ENCODE measurements around the gene VAC14.
"Not testable (repeated sequence)": the region's sequence is repeated elsewhere in the genome, so short reads cannot be mapped to it uniquely, and the experiment has no call there.

Gene VAC14

GRCh38 chr16:70800781-70801480, at the start of gene VAC14:
Gene VAC14, minus strand, starts transcription at chr16:70801158. Its CDS starts 258 bp downstream, at chr16:70800900.
- Histone ChIP-seq H3K4me1 (ENCODE audit: control insufficient read depth, insufficient read depth, low read length, unreplicated experiment) (peaks cover 27% of the 10 kb centered on the region), H3K36me3 (ENCODE audit: insufficient read depth, low read length) (peaks cover 7% of the 10 kb centered on the region; the same call in 1 of the 2 replicates), H3K27me3 (ENCODE audit: insufficient read depth, low read length) (no peaks in the 10 kb centered on the region), H3K27ac (ENCODE audit: low read depth, low read length) (peak within 1 kb of the TSS; percentile 23; the same call in 1 of the 2 replicates), H2AFZ (ENCODE audit: low read length, unreplicated experiment) (peak within 1 kb of the TSS; percentile 58), H3K79me2 (ENCODE audit: control insufficient read depth, insufficient read depth, low read length, unreplicated experiment) (peaks cover 49% of the 10 kb centered on the region), H3K4me3 (ENCODE audit: low read depth, low read length) (peak within 1 kb of the TSS; percentile 89)

GRCh38 chr16:70823498-70824118, 22.6 kb upstream of the VAC14 start:
- not testable (repeated sequence) for H3K4me3 ChIP-seq (ENCODE audit: low read depth, low read length); H3K4me1 ChIP-seq (ENCODE audit: control insufficient read depth, insufficient read depth, low read length, unreplicated experiment); H2AFZ ChIP-seq (ENCODE audit: low read length, unreplicated experiment); H3K27ac ChIP-seq (ENCODE audit: low read depth, low read length); H3K27me3 ChIP-seq (ENCODE audit: insufficient read depth, low read length); H3K79me2 ChIP-seq (ENCODE audit: control insufficient read depth, insufficient read depth, low read length, unreplicated experiment); H3K36me3 ChIP-seq (ENCODE audit: insufficient read depth, low read length)

- H3K36me3 ChIP-seq (ENCODE audit: insufficient read depth, low read length); H3K27ac ChIP-seq (ENCODE audit: low read depth, low read length); H2AFZ ChIP-seq (ENCODE audit: low read length, unreplicated experiment); H3K4me1 ChIP-seq (ENCODE audit: control insufficient read depth, insufficient read depth, low read length, unreplicated experiment); H3K27me3 ChIP-seq (ENCODE audit: insufficient read depth, low read length); H3K4me3 ChIP-seq (ENCODE audit: low read depth, low read length); H3K79me2 ChIP-seq (ENCODE audit: control insufficient read depth, insufficient read depth, low read length, unreplicated experiment): not testable (repeated sequence)
Measured at GRCh38 chr16:70822734-70823133, 21.8 kb upstream of the VAC14 start.

- not testable (repeated sequence) for H3K27me3 ChIP-seq (ENCODE audit: insufficient read depth, low read length); H3K4me3 ChIP-seq (ENCODE audit: low read depth, low read length); H3K79me2 ChIP-seq (ENCODE audit: control insufficient read depth, insufficient read depth, low read length, unreplicated experiment); H2AFZ ChIP-seq (ENCODE audit: low read length, unreplicated experiment); H3K4me1 ChIP-seq (ENCODE audit: control insufficient read depth, insufficient read depth, low read length, unreplicated experiment); H3K36me3 ChIP-seq (ENCODE audit: insufficient read depth, low read length); H3K27ac ChIP-seq (ENCODE audit: low read depth, low read length)
Measured at GRCh38 chr16:70818088-70818487, 17.1 kb upstream of the VAC14 start.

- no peaks in the 10 kb centered on the region for H3K27me3 ChIP-seq (ENCODE audit: insufficient read depth, low read length)
- H3K4me1 ChIP-seq (ENCODE audit: control insufficient read depth, insufficient read depth, low read length, unreplicated experiment) = peaks cover 21% of the 10 kb centered on the region
- H2AFZ ChIP-seq (ENCODE audit: low read length, unreplicated experiment) = no peak overlapping the region
- H3K79me2 ChIP-seq (ENCODE audit: control insufficient read depth, insufficient read depth, low read length, unreplicated experiment) = no peaks in the 10 kb centered on the region
- no peaks in the 10 kb centered on the region for H3K36me3 ChIP-seq (ENCODE audit: insufficient read depth, low read length)
- no peak overlapping the region for H3K27ac ChIP-seq (ENCODE audit: low read depth, low read length)
- no peak overlapping the region for H3K4me3 ChIP-seq (ENCODE audit: low read depth, low read length)
Measured at GRCh38 chr16:70809392-70810060, 8.6 kb upstream of the VAC14 start.

- H3K27ac ChIP-seq (ENCODE audit: low read depth, low read length) = no peak overlapping the region
Measured at GRCh38 chr16:70808371-70808770, 7.4 kb upstream of the VAC14 start.

GRCh38 chr16:70805787-70806186, 4.8 kb upstream of the VAC14 start:
- Histone ChIP-seq H3K36me3 (ENCODE audit: insufficient read depth, low read length) (no peaks in the 10 kb centered on the region), H3K27ac (ENCODE audit: low read depth, low read length) (peak overlapping the region; percentile 96), H3K4me3 (ENCODE audit: low read depth, low read length) (no peak overlapping the region), H3K27me3 (ENCODE audit: insufficient read depth, low read length) (no peaks in the 10 kb centered on the region), H3K4me1 (ENCODE audit: control insufficient read depth, insufficient read depth, low read length, unreplicated experiment) (peaks cover 29% of the 10 kb centered on the region), H2AFZ (ENCODE audit: low read length, unreplicated experiment) (no peak overlapping the region), H3K79me2 (ENCODE audit: control insufficient read depth, insufficient read depth, low read length, unreplicated experiment) (peaks cover 1% of the 10 kb centered on the region)

More at GRCh38 chr16:70808371-70808770, 7.4 kb upstream of the VAC14 start:
- H3K4me1 ChIP-seq (ENCODE audit: control insufficient read depth, insufficient read depth, low read length, unreplicated experiment) = peaks cover 29% of the 10 kb centered on the region
- no peaks in the 10 kb centered on the region for H3K27me3 ChIP-seq (ENCODE audit: insufficient read depth, low read length)
- H3K79me2 ChIP-seq (ENCODE audit: control insufficient read depth, insufficient read depth, low read length, unreplicated experiment) = no peaks in the 10 kb centered on the region
- H3K4me3 ChIP-seq (ENCODE audit: low read depth, low read length) = no peak overlapping the region
- no peak overlapping the region for H2AFZ ChIP-seq (ENCODE audit: low read length, unreplicated experiment)
- no peaks in the 10 kb centered on the region for H3K36me3 ChIP-seq (ENCODE audit: insufficient read depth, low read length)

- H3K4me1 ChIP-seq (ENCODE audit: control insufficient read depth, insufficient read depth, low read length, unreplicated experiment) = peaks cover 29% of the 10 kb centered on the region
- H2AFZ ChIP-seq (ENCODE audit: low read length, unreplicated experiment) = no peak overlapping the region
Measured at GRCh38 chr16:70805380-70805779, 4.4 kb upstream of the VAC14 start.

GRCh38 chr16:70804734-70805169, 3.8 kb upstream of the VAC14 start:
- Histone ChIP-seq H3K27ac (ENCODE audit: low read depth, low read length) (peak overlapping the region; percentile 96), H3K4me1 (ENCODE audit: control insufficient read depth, insufficient read depth, low read length, unreplicated experiment) (peaks cover 29% of the 10 kb centered on the region), H2AFZ (ENCODE audit: low read length, unreplicated experiment) (no peak overlapping the region), H3K4me3 (ENCODE audit: low read depth, low read length) (peak overlapping the region; percentile 18; the same call in 1 of the 2 replicates), H3K79me2 (ENCODE audit: control insufficient read depth, insufficient read depth, low read length, unreplicated experiment) (peaks cover 12% of the 10 kb centered on the region), H3K27me3 (ENCODE audit: insufficient read depth, low read length) (no peaks in the 10 kb centered on the region), H3K36me3 (ENCODE audit: insufficient read depth, low read length) (no peaks in the 10 kb centered on the region)

More at GRCh38 chr16:70805380-70805779, 4.4 kb upstream of the VAC14 start:
- Histone ChIP-seq H3K4me3 (ENCODE audit: low read depth, low read length) (no peak overlapping the region), H3K79me2 (ENCODE audit: control insufficient read depth, insufficient read depth, low read length, unreplicated experiment) (peaks cover 5% of the 10 kb centered on the region), H3K36me3 (ENCODE audit: insufficient read depth, low read length) (no peaks in the 10 kb centered on the region), H3K27me3 (ENCODE audit: insufficient read depth, low read length) (no peaks in the 10 kb centered on the region), H3K27ac (ENCODE audit: low read depth, low read length) (peak overlapping the region; percentile 96)

- peaks cover 17% of the 10 kb centered on the region for H3K79me2 ChIP-seq (ENCODE audit: control insufficient read depth, insufficient read depth, low read length, unreplicated experiment)
- peak overlapping the region; percentile 18; the same call in 1 of the 2 replicates for H3K4me3 ChIP-seq (ENCODE audit: low read depth, low read length)
- H3K27me3 ChIP-seq (ENCODE audit: insufficient read depth, low read length) = no peaks in the 10 kb centered on the region
- peaks cover 29% of the 10 kb centered on the region for H3K4me1 ChIP-seq (ENCODE audit: control insufficient read depth, insufficient read depth, low read length, unreplicated experiment)
- no peak overlapping the region for H2AFZ ChIP-seq (ENCODE audit: low read length, unreplicated experiment)
- H3K27ac ChIP-seq (ENCODE audit: low read depth, low read length) = peak overlapping the region; percentile 96
- peaks cover under 1% of the 10 kb centered on the region; the same call in 1 of the 2 replicates for H3K36me3 ChIP-seq (ENCODE audit: insufficient read depth, low read length)
Measured at GRCh38 chr16:70804153-70804733, 3.3 kb upstream of the VAC14 start.
